Left lung (tissue), 10 donors: ENCODE measurements around the gene CCDC167. TPM values are rescaled to one million over a fixed set of nuclear protein-coding genes. Genes with fewer than 3 reads are reported as not detected.

ENCODE experiments used
- ATAC-seq: fragments of 200-7000 bp; cut with Tn5 transposase; one replicate; pipeline ENCODE4 v1.9.1; 2020; ENCODE audit warnings: moderate library complexity
- DNase-seq, 4 donors: peaks; one replicate each; pipeline ENCODE4 v3.0.0-alpha.2; 2013 to 2020
- H3K27ac ChIP-seq, 2 donors: fragments of 200-600 bp; sonication (generic) in 1 of 2; one replicate each; pipeline versions ENCODE4 v1.5.0 to v1.8.0; 2020 to 2021
- H3K27me3 ChIP-seq, 2 donors: fragments of 200-600 bp; sonication (generic) in 1 of 2; one replicate each; pipeline versions ENCODE4 v1.5.0 to v1.8.0; 2020 to 2021
- H3K36me3 ChIP-seq, 2 donors: fragments of 200-600 bp; sonication (generic) in 1 of 2; one replicate each; pipeline versions ENCODE4 v1.5.0 to v1.8.0; 2020 to 2021
- H3K4me1 ChIP-seq, 2 donors: fragments of 200-600 bp; one replicate each; pipeline ENCODE4 v1.8.0; 2021
- H3K4me3 ChIP-seq, 2 donors: fragments of 200-600 bp; sonication (generic) in 1 of 2; one replicate each; pipeline versions ENCODE4 v1.5.0 to v1.8.0; 2020 to 2021; ENCODE audit warnings: mild to moderate bottlenecking in 1 of 2
- H3K9me3 ChIP-seq, 2 donors: fragments of 200-600 bp; sonication (generic) in 1 of 2; one replicate each; pipeline versions ENCODE4 v1.5.0 to v1.8.0; 2020 to 2021
- CTCF ChIP-seq, 2 donors: fragments of 200-600 bp; sonication (generic) in 1 of 2; IDR thresholded peaks; one replicate each; pipeline versions ENCODE4 v1.5.0 to v1.8.0; 2021; ENCODE audit warnings: antibody characterized with exemption in 2 of 2
- intact Hi-C, 2 donors: fragments of 100-400 bp; cut with DNase I; formaldehyde crosslinking; loops; one replicate each; pipeline versions ENCODE4 v1.11.2 to v1.14.2; 2022
- polyA plus RNA-seq, 6 donors: library from polyadenylated mRNA; unstranded; fragments of 120-200 nt; gene quantifications; one replicate each; pipeline ENCODE4 v1.2.1, GENCODE V29; 2013; ENCODE audit not compliant: insufficient read length in 6 of 6
- total RNA-seq, 2 donors: library from RNA; stranded (reverse); fragmentation: NEBNext Ultra II Directional; extraction: Animal tissue kit (Norgen Biotek cat#: 25700); gene quantifications; one replicate each; pipeline ENCODE4 v1.2.1, GENCODE V29; 2021
- donor health status: DM: no; HTN: yes; CAD: no.
- donor health status: DM: no; HTN: no; CAD: no.

Gene CCDC167
- total and polyA plus RNA-seq, 8 donors: 18.2 to 25.2 (median 23.7) TPM

GRCh38 chr6:37486121-37486839 is 13.4 kb downstream of the CCDC167 start:
- TF ChIP-seq CTCF (IDR thresholded peaks at IDR 0.05): no peak
- Histone ChIP-seq H3K27ac (no peak overlapping the region), H3K36me3 (peaks cover 0 to 29% of the 10 kb centered on the region in 2 donors), H3K27me3 (no peaks in the 10 kb centered on the region), H3K4me1 (peaks cover 0 to 4% of the 10 kb centered on the region in 2 donors), H3K4me3 (no peak overlapping the region), H3K9me3 (no peaks in the 10 kb centered on the region)
- ATAC-seq (no peak), DNase-seq (no peak)
- intact Hi-C loops: no loop called here

- no peak for DNase-seq
- intact Hi-C loops: no loop called here
- peaks cover 0 to 39% of the 10 kb centered on the region in 2 donors for H3K36me3 ChIP-seq
- no peak for TF ChIP-seq CTCF (IDR thresholded peaks at IDR 0.05)
- peak; percentile 29 for ATAC-seq
- H3K27ac ChIP-seq: no peak overlapping the region
- no peaks in the 10 kb centered on the region for H3K9me3 ChIP-seq
- H3K4me1 ChIP-seq: peaks cover 0 to 1% of the 10 kb centered on the region in 2 donors
- H3K4me3 ChIP-seq: no peak overlapping the region
- H3K27me3 ChIP-seq: no peaks in the 10 kb centered on the region
Observed at GRCh38 chr6:37485291-37485702, 14.4 kb downstream of the CCDC167 start.

GRCh38 chr6:37484786-37485170 is 14.9 kb downstream of the CCDC167 start:
- DNase-seq: no peak
- ATAC-seq: no peak
- no peak for TF ChIP-seq CTCF (IDR thresholded peaks at IDR 0.05)
- peaks cover 0 to 44% of the 10 kb centered on the region in 2 donors for H3K36me3 ChIP-seq
- intact Hi-C loops: no loop called here
- no peaks in the 10 kb centered on the region for H3K27me3 ChIP-seq
- no peak overlapping the region for H3K4me3 ChIP-seq
- H3K4me1 ChIP-seq: no peaks in the 10 kb centered on the region
- H3K9me3 ChIP-seq: no peaks in the 10 kb centered on the region
- H3K27ac ChIP-seq: no peak overlapping the region

GRCh38 chr6:37483917-37484785 is 15.5 kb downstream of the CCDC167 start:
- peak in 3 of 4 donors; percentile 24 to 86 (median 68) for DNase-seq
- intact Hi-C loops: no loop called here
- no peak overlapping the region for H3K27ac ChIP-seq
- no peak overlapping the region for H3K4me3 ChIP-seq
- H3K27me3 ChIP-seq: no peaks in the 10 kb centered on the region
- no peaks in the 10 kb centered on the region for H3K4me1 ChIP-seq
- peaks cover 0 to 51% of the 10 kb centered on the region in 2 donors for H3K36me3 ChIP-seq
- TF ChIP-seq CTCF (IDR thresholded peaks at IDR 0.05): peak; percentile 56 to 69
- no peaks in the 10 kb centered on the region for H3K9me3 ChIP-seq
- ATAC-seq: peak; percentile 83
